SK-N-MC (cell line): ENCODE data around the gene LAMB4.

Source experiments
- EZH2 ChIP-seq: fragments of 200-600 bp; sonication (generic); IDR thresholded peaks from one replicate; pipeline ENCODE4 v1.6.1; 2017; ENCODE audit warnings: antibody characterized with exemption
- FOXP2 ChIP-seq: optimal IDR thresholded peaks from 2 replicates; pipeline ENCODE3; 2011; ENCODE audit warnings: mild to moderate bottlenecking, moderate library complexity; ENCODE audit not compliant: insufficient read depth; ENCODE audit errors: extremely low read length, control extremely low read depth
- POLR2AphosphoS5 ChIP-seq: IDR thresholded peaks from 2 replicates; pipeline ENCODE4 v1.6.1; 2012; ENCODE audit warnings: mild to moderate bottlenecking, low read depth, low read length, borderline replicate concordance

DNA sequence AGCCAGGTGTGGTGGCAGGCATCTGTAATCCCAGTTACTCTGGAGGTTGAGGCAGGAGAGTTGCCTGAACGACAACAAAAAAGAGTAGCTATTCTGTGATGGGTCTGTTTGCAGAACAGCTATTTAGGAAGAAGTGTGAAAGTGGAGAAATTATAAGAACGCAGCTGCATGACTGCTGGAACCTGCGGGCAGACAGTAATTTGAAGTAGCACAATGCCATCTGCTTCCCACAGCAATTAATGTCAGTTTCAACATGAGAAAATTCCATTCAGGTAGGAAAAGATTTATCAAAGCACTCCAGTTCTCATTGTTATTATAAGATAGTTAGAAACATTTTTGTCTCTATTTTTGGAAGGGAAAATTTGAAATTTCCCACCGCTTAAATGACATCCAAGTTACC is 148.7 kb downstream of the LAMB4 start:
- no peak for TF ChIP-seq EZH2
- TF ChIP-seq POLR2AphosphoS5, result no peak
- TF ChIP-seq FOXP2, result no peak
